ENCODE measurements around the gene ZGLP1.

Gene ZGLP1

GRCh38 chr19:10328558-10329429 is 19.2 kb upstream of the ZGLP1 start:
- H3K9ac ChIP-seq (ENCODE audit: low read depth, low read length, poor library complexity, severe bottlenecking): no peak overlapping the region
- no peak for TF ChIP-seq EZH2phosphoT487 (IDR thresholded peaks at IDR 0.05; ENCODE audit: borderline replicate concordance)
- TF ChIP-seq, protein P1, sequence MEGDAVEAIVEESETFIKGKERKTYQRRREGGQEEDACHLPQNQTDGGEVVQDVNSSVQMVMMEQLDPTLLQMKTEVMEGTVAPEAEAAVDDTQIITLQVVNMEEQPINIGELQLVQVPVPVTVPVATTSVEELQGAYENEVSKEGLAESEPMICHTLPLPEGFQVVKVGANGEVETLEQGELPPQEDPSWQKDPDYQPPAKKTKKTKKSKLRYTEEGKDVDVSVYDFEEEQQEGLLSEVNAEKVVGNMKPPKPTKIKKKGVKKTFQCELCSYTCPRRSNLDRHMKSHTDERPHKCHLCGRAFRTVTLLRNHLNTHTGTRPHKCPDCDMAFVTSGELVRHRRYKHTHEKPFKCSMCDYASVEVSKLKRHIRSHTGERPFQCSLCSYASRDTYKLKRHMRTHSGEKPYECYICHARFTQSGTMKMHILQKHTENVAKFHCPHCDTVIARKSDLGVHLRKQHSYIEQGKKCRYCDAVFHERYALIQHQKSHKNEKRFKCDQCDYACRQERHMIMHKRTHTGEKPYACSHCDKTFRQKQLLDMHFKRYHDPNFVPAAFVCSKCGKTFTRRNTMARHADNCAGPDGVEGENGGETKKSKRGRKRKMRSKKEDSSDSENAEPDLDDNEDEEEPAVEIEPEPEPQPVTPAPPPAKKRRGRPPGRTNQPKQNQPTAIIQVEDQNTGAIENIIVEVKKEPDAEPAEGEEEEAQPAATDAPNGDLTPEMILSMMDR (conservative IDR thresholded peaks at IDR 0.05; ENCODE audit: low read length): no peak
- no peaks in the 10 kb centered on the region for H3K27me3 ChIP-seq (ENCODE audit: insufficient read depth, low read length, poor library complexity, severe bottlenecking)
- H3K9me2 ChIP-seq (replicated peaks; ENCODE audit: low read depth, low read length): no peaks in the 10 kb centered on the region
- H3K4me2 ChIP-seq (ENCODE audit: low read depth, low read length, poor library complexity, severe bottlenecking): no peak overlapping the region
- H4K20me1 ChIP-seq (ENCODE audit: insufficient read depth, low read length, poor library complexity, severe bottlenecking): peaks cover 47% of the 10 kb centered on the region
- H3F3A ChIP-seq (ENCODE audit: low read depth): 0 out of 2 replicates have a peak, but pooled peaks cover 2% of the 10 kb centered on the region
- H3K4me3 ChIP-seq (ENCODE audit: low read length, poor library complexity, severe bottlenecking): no peak overlapping the region
- no peak overlapping the region for H2AFZ ChIP-seq (ENCODE audit: low read length)
- H3K4me1 ChIP-seq (ENCODE audit: insufficient read depth, low read length, poor library complexity, severe bottlenecking): peaks cover 15% of the 10 kb centered on the region
- H3K79me2 ChIP-seq (ENCODE audit: insufficient read depth, low read length): peaks cover 60% of the 10 kb centered on the region
- no peaks in the 10 kb centered on the region for H3K9me3 ChIP-seq (ENCODE audit: insufficient read depth, low read depth, low read length)
- H3K36me3 ChIP-seq (ENCODE audit: insufficient read depth, low read length): peaks cover 64% of the 10 kb centered on the region

DNA sequence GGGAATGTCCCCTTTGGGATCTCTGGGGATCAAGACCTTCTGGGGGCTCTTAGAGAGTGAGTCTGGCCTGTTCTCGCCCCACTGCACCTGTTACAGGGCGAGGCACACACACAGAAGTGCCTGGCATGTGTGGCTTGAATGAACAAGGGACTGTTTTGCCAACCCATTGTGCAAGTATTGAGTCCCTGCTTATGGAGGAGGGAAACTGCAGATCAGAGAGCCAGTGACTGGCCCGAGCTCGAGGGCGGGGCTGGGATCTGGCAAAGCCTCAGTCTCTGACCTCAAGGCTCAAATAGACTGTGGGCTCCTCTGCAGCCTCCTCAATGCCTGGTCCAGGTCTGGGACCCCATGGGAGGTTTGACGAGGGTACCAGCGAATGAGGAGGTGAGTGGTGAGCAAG is 18.2 kb upstream of the ZGLP1 start:
- Histone ChIP-seq H3K27me3 (ENCODE audit: insufficient read depth, low read length, poor library complexity, severe bottlenecking) (no peaks in the 10 kb centered on the region), H3K36me3 (ENCODE audit: insufficient read depth, low read length) (peaks cover 73% of the 10 kb centered on the region), H3K79me2 (ENCODE audit: insufficient read depth, low read length) (peaks cover 58% of the 10 kb centered on the region), H3K4me3 (ENCODE audit: low read length, poor library complexity, severe bottlenecking) (no peak overlapping the region), H3K9ac (ENCODE audit: low read depth, low read length, poor library complexity, severe bottlenecking) (no peak overlapping the region), H3K9me3 (ENCODE audit: insufficient read depth, low read depth, low read length) (no peaks in the 10 kb centered on the region), H3K4me1 (ENCODE audit: insufficient read depth, low read length, poor library complexity, severe bottlenecking) (peaks cover 15% of the 10 kb centered on the region), H3K4me2 (ENCODE audit: low read depth, low read length, poor library complexity, severe bottlenecking) (no peak overlapping the region), H3F3A (ENCODE audit: low read depth) (no peaks in the 10 kb centered on the region), H3K9me2 (replicated peaks; ENCODE audit: low read depth, low read length) (no peaks in the 10 kb centered on the region), H2AFZ (ENCODE audit: low read length) (no peak overlapping the region), H4K20me1 (ENCODE audit: insufficient read depth, low read length, poor library complexity, severe bottlenecking) (peaks cover 46% of the 10 kb centered on the region)
- TF ChIP-seq, protein P1 (conservative IDR thresholded peaks at IDR 0.05; ENCODE audit: low read length): no peak
- no peak for TF ChIP-seq EZH2phosphoT487 (IDR thresholded peaks at IDR 0.05; ENCODE audit: borderline replicate concordance)

- no peaks in the 10 kb centered on the region for H3K9me3 ChIP-seq (ENCODE audit: insufficient read depth, low read depth, low read length)
- H3K9me2 ChIP-seq (replicated peaks; ENCODE audit: low read depth, low read length): no peaks in the 10 kb centered on the region
- TF ChIP-seq EZH2phosphoT487 (IDR thresholded peaks at IDR 0.05; ENCODE audit: borderline replicate concordance): no peak
- H3K4me2 ChIP-seq (ENCODE audit: low read depth, low read length, poor library complexity, severe bottlenecking): no peak overlapping the region
- no peak overlapping the region for H3K4me3 ChIP-seq (ENCODE audit: low read length, poor library complexity, severe bottlenecking)
- peaks cover 39% of the 10 kb centered on the region for H3K79me2 ChIP-seq (ENCODE audit: insufficient read depth, low read length)
- H4K20me1 ChIP-seq (ENCODE audit: insufficient read depth, low read length, poor library complexity, severe bottlenecking): peaks cover 32% of the 10 kb centered on the region
- peaks cover 5% of the 10 kb centered on the region for H3K4me1 ChIP-seq (ENCODE audit: insufficient read depth, low read length, poor library complexity, severe bottlenecking)
- H3K27me3 ChIP-seq (ENCODE audit: insufficient read depth, low read length, poor library complexity, severe bottlenecking): no peaks in the 10 kb centered on the region
- H3K9ac ChIP-seq (ENCODE audit: low read depth, low read length, poor library complexity, severe bottlenecking): no peak overlapping the region
- H2AFZ ChIP-seq (ENCODE audit: low read length): no peak overlapping the region
- H3F3A ChIP-seq (ENCODE audit: low read depth): no peaks in the 10 kb centered on the region
- H3K36me3 ChIP-seq (ENCODE audit: insufficient read depth, low read length): peaks cover 94% of the 10 kb centered on the region
These were observed 16.1 kb upstream of the ZGLP1 start for GRCh38 chr19:10325732-10326131.

All from Loucy (cell line).